Measurements from ENCODE around the gene CNIH3.
"Not testable (repeated sequence)": the region's sequence is repeated elsewhere in the genome, so short reads cannot be mapped to it uniquely, and the experiment has no call there.

Gene CNIH3

DNA sequence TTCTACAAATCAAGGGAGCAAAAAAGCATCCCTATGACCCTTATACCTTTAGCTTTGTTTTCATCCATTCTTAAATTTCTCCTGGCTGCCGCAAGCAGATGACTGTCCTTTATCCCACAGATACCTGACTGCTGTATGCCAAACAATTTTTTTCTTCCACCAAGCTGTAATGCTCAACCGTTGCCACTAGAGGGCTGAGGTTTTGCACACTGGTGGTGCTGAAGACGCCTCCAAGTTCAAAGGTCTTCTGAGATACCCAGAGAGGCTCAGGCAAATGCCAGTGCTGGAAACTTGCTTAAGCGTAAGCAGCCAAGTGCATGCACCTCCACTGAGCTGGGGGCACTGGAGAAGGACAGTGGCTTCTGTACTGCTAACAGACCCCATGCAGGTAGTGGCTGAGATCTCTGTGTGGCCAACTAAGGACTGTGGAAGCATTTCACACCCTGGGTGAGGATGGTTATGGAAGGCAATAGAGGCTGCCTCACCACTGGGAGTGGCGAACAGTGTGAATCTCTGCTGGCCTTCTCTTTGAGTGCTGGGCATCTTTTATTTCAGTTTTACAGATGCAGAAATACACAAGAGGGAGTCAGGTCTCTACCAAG lies 28.5 kb downstream of the CNIH3 start:
- DNase-seq: no peak

GRCh38 chr1:224647449-224647848 lies 31.3 kb downstream of the CNIH3 start:
- no peak for DNase-seq

DNA sequence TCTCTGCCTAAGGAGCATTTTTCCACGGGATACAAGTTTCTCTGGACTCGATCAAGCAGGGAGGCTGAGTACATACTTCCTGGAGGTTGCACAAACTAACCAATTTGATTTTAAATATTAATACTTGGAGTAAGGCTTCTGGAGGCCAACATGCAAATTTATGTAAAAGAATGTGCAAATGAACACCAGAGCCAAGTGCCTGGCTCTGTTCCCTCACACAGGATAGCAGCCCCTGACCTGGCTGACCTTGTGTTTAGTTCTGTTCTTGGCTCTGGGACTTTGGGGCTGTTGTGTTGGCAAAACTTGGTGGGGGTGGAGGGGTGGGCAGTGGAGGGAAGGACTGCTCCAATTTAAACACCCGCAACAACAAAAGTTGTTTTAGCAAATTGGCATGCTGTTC lies 34.2 kb downstream of the CNIH3 start:
- no peak for DNase-seq

- DNase-seq: no peak
These were observed 35.1 kb downstream of the CNIH3 start for GRCh38 chr1:224651188-224651587.

- DNase-seq: no peak
These were observed 40.3 kb downstream of the CNIH3 start for GRCh38 chr1:224656392-224656791.

- no peak for DNase-seq
These were observed 44.0 kb downstream of the CNIH3 start for GRCh38 chr1:224660074-224660473.

- DNase-seq: no peak
These were observed 46.8 kb downstream of the CNIH3 start for GRCh38 chr1:224662870-224663269.

GRCh38 chr1:224665016-224665415 lies 48.9 kb downstream of the CNIH3 start:
- DNase-seq: no peak

- no peak for DNase-seq
These were observed 50.0 kb downstream of the CNIH3 start for GRCh38 chr1:224666078-224666477.

- DNase-seq: no peak
These were observed 50.8 kb downstream of the CNIH3 start for GRCh38 chr1:224666913-224667312.

DNA sequence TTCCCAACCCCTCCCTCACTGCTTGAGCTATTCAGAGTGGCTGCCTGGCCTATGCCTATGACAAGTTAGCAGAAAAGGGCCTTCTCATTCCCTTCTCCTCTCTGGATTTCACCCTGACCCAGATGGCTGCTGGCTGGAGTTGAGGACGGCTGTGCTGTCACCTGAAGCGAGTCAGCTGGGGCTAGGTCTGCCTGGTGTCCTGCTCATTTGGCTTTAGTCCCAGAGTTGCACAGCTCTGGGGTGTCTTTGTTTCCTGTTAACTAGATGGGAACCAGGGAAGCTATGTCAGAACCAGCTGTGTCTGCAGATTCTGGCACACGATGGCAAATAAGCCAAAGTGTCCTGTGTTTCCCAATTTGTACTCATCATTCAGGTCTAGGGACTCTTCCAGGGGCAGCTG lies 52.9 kb downstream of the CNIH3 start:
- DNase-seq: no peak

GRCh38 chr1:224669403-224669802 lies 53.3 kb downstream of the CNIH3 start:
- DNase-seq: no peak

GRCh38 chr1:224670506-224670905 lies 54.4 kb downstream of the CNIH3 start:
- no peak for DNase-seq

GRCh38 chr1:224671076-224671475 lies 55.0 kb downstream of the CNIH3 start:
- DNase-seq: no peak

DNA sequence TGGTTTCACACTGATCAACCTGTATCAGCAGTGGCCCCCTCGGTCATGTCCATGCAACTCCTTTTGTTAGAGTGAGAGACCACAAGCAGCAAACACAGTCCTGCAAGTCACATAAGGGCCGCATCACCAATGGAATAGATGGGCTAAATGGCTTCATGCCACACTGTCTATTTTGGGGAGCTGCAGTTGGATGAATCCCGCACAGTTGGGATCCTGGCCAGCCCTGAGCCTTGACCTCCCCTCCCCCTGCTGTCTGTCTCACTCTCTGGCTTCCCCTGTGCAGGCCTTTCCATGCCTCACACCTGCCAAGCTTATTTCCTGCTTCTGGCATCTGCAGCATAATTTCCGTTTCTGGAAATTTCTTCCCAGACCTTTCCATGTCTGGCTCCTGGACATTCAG lies 57.0 kb downstream of the CNIH3 start:
- no peak for DNase-seq

DNA sequence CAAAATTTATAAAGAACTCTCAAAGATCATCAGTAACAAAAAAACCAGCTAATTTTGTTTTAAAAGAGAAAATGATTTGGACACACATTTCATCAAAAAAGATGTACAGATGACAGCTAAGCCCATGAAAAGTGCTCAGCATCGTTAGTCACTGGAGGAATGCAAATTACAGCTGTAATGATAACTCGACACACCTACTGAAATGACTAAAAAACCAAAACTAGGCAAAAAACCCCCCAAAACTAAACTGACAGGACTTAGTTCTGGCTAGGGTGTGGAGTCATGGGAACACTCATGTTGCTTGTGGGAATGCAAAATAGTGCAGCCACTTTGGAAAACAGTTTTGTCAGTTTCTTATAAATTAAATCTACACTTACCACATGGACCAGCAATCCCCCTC lies 59.5 kb downstream of the CNIH3 start:
- no peak for DNase-seq

DNA sequence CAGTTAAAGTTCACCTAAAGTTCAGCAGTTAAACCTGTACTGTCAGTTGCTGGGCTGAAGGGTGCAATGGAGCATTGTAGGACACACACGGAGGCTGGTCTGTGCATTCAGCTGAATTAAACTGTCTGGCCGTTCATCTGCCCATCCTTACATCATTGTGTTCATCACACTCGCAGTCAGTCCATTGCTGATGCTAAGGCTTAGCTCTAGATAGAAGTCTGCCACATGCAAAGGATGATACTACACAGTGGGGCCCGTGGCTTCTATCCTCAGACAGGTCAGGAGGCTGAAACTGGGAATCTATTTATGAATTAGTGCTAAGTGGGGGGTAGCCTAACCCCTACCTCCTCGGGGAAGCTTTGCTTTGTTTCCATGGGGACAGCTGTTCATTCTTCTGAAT lies 60.4 kb downstream of the CNIH3 start:
- DNase-seq: no peak

DNA sequence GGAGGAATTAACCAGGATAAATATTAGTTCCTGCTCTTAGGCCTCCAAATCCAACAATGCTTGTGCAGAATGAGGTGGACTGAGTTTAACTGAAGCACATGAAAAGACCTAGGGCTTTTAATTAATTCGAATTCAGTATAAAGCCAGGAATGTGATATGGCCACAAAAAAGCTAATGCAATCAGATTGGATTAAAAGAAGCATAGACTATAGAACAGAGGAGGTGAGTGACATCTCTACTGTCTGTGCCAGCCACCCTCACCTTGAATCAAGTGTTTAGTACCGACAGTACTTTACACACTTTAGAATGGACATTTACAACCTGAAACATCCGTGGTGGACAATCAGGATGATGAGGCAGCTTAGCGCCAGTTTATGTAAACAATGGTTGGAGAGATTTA lies 62.1 kb downstream of the CNIH3 start:
- DNase-seq: no peak

DNA sequence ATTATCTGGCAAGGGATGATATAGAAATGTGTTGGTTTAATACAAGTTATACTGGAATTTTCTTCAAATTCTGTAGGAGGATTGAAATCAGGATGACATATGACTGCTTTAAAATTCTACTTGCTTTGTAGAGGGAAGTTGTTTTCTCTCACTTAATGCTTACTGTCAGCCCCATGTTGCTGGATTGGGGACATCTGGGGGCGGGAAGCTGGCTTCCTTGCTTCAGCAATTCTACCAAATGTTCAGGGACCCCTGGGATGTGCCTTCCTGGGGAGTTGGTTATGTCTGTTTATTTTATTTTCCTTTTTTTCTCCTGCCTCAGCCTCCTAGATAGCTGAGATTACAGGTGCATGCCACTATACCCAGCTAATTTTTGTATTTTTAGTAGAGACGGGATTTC lies 63.5 kb downstream of the CNIH3 start:
- DNase-seq: no peak

DNA sequence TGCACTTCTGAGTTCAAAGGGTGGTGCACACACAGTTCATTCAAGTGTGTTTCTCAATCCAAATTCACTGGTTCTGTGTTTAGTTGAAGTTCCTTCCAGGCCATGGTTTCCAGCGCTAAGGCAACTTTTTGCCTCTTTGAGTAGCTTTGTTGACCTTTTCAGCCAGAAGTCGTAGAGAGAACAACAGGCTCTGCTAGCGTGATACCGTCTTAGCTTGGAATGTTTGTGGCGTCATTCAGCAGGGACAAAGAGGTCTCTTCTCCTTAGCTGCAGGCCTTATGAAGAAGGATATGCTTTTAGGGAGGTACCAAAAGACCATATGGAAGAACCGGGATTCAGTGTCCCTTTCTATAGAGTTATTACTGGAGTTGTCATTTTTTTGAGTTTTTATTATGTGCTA lies 65.7 kb downstream of the CNIH3 start:
- DNase-seq: no peak

- no peak for DNase-seq
These were observed 67.8 kb downstream of the CNIH3 start for GRCh38 chr1:224683936-224684335.

GRCh38 chr1:224684979-224685425 lies 68.9 kb downstream of the CNIH3 start:
- DNase-seq: no peak

GRCh38 chr1:224686140-224686539 lies 70.0 kb downstream of the CNIH3 start:
- not testable (repeated sequence) for DNase-seq

DNA sequence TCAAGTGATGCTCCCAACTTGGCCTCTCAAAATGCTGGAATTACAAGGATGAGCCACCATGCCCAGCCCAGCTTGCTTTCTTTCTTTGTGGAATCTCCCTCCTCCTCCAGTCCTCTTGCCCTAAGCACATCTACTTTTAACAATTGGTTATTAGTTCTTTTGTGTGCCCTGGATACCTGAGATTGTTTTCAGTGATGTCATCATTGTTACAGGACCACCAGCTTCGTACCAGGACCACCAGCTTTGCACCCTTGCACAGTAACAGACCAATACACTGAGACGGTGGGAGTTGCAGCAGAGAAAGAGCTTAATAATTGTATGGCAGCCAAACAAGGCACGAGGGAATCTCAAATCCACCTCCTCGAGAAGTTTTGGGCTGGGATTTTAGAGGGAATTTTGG lies 71.3 kb downstream of the CNIH3 start:
- no peak for DNase-seq

- no peak for DNase-seq
These were observed 73.3 kb downstream of the CNIH3 start for GRCh38 chr1:224689374-224689773.

DNA sequence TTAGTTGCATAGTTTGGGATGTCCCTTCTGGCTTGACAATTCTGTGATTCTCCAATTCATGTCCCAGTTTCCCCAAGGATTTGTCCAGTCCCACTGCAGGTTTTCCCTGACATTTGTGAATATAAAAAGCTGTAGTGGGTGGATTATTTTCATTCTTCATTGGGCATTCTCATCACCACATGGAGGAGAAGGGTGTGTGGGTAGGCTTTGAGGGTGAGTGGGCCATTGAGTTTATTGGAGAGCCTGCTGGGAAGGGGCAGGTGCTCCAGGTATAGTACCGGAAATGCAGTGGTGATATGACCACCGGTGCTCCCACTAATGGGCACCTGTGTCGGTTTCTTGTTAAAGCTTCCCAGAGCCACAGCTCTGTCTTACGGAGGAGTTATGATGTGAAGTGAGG lies 74.5 kb downstream of the CNIH3 start:
- DNase-seq: no peak
